Osteoblast (primary cell): ENCODE data around the gene USP40. TPM values are rescaled to one million over a fixed set of nuclear protein-coding genes. Genes with fewer than 3 reads are reported as not detected.
"Not testable (repeated sequence)": the region's sequence is repeated elsewhere in the genome, so short reads cannot be mapped to it uniquely, and the experiment has no call there.

ENCODE experiments used
- DNase-seq: peaks from one replicate; pipeline ENCODE4 v3.0.0; 2011; ENCODE audit warnings: low spot score, mixed read lengths; ENCODE audit not compliant: insufficient read length; ENCODE audit errors: missing footprints
- H2AFZ ChIP-seq: 2 replicates; pipeline ENCODE4 v1.6.0; 2011; ENCODE audit warnings: mild to moderate bottlenecking, low read length
- H3K27ac ChIP-seq: 2 replicates; pipeline ENCODE4 v1.5.1; 2011; ENCODE audit warnings: mild to moderate bottlenecking, low read depth, low read length, moderate library complexity
- H3K27me3 ChIP-seq: 2 replicates; pipeline ENCODE4 v1.6.0; 2012; ENCODE audit warnings: mild to moderate bottlenecking, control low read depth, inconsistent platforms, low read length, moderate library complexity; ENCODE audit not compliant: insufficient read depth
- H3K36me3 ChIP-seq: 2 replicates; pipeline ENCODE4 v1.5.1; 2011; ENCODE audit warnings: mild to moderate bottlenecking, low read length, control low read depth, moderate library complexity; ENCODE audit not compliant: insufficient read depth
- H3K4me1 ChIP-seq: 2 replicates; pipeline ENCODE4 v1.5.1; 2011; ENCODE audit warnings: mild to moderate bottlenecking, low read length, control low read depth, moderate library complexity; ENCODE audit not compliant: insufficient read depth
- H3K4me2 ChIP-seq: 2 replicates; pipeline ENCODE4 v1.6.0; 2011; ENCODE audit warnings: mild to moderate bottlenecking, low read length; ENCODE audit not compliant: insufficient read depth
- H3K4me3 ChIP-seq: fragments of 200-600 bp; sonication (generic); 3 replicates; pipeline ENCODE4 v1.5.1; 2012; ENCODE audit warnings: mild to moderate bottlenecking, low read length, inconsistent platforms; ENCODE audit not compliant: insufficient read depth
- H3K79me2 ChIP-seq: 2 replicates; pipeline ENCODE4 v1.6.0; 2012; ENCODE audit warnings: mild to moderate bottlenecking, low read length, control low read depth, inconsistent platforms; ENCODE audit not compliant: insufficient read depth
- H3K9me3 ChIP-seq: 2 replicates; pipeline ENCODE4 v1.5.1; 2011; ENCODE audit warnings: low read depth, low read length, control low read depth
- H4K20me1 ChIP-seq: 2 replicates; pipeline ENCODE4 v1.6.0; 2012; ENCODE audit warnings: mild to moderate bottlenecking, low read length, control low read depth; ENCODE audit not compliant: insufficient read depth
- CTCF ChIP-seq: IDR thresholded peaks from 2 replicates; pipeline ENCODE4 v1.5.1; 2011; ENCODE audit warnings: mild to moderate bottlenecking, low read depth, low read length, moderate library complexity; ENCODE audit errors: extremely low read depth
- total RNA-seq: library from RNA; depleted of rRNA; stranded (reverse); fragments of >200 nt; gene quantifications from 2 replicates; pipeline ENCODE4 v1.2.3, GENCODE V29; 2012

Gene USP40
- total RNA-seq, 1 donor, result 34.0 TPM

GRCh38 chr2:233584210-233584609, 17.6 kb upstream of the USP40 start:
- H3K36me3 ChIP-seq, result no peaks in the 10 kb centered on the region
- no peak overlapping the region for H3K27ac ChIP-seq
- H2AFZ ChIP-seq, result no peak overlapping the region
- no peaks in the 10 kb centered on the region for H3K9me3 ChIP-seq
- no peak overlapping the region for H3K4me3 ChIP-seq
- no peaks in the 10 kb centered on the region for H3K79me2 ChIP-seq
- no peak for TF ChIP-seq CTCF
- no peak for DNase-seq
- peaks cover 6% of the 10 kb centered on the region for H3K27me3 ChIP-seq
- no peaks in the 10 kb centered on the region for H3K4me1 ChIP-seq
- no peaks in the 10 kb centered on the region for H4K20me1 ChIP-seq
- H3K4me2 ChIP-seq, result no peak overlapping the region

- not testable (repeated sequence) for H3K4me1 ChIP-seq, H2AFZ ChIP-seq, H3K27ac ChIP-seq, H3K4me2 ChIP-seq, DNase-seq, H3K27me3 ChIP-seq, H3K79me2 ChIP-seq, H3K36me3 ChIP-seq, H4K20me1 ChIP-seq, H3K9me3 ChIP-seq, H3K4me3 ChIP-seq
Observed at GRCh38 chr2:233583217-233583965, 16.8 kb upstream of the USP40 start.

- not testable (repeated sequence) for H3K4me1 ChIP-seq, H3K9me3 ChIP-seq, H3K4me3 ChIP-seq, H4K20me1 ChIP-seq, H3K36me3 ChIP-seq, H3K79me2 ChIP-seq, H2AFZ ChIP-seq, H3K27me3 ChIP-seq, DNase-seq, H3K4me2 ChIP-seq, H3K27ac ChIP-seq
Observed at GRCh38 chr2:233577341-233577740, 10.8 kb upstream of the USP40 start.

- TF ChIP-seq CTCF, result no peak
- Histone ChIP-seq H2AFZ (no peak overlapping the region), H3K36me3 (no peaks in the 10 kb centered on the region), H3K4me1 (no peaks in the 10 kb centered on the region), H3K27me3 (peaks cover 5% of the 10 kb centered on the region), H3K4me3 (no peak overlapping the region), H3K4me2 (no peak overlapping the region), H4K20me1 (no peaks in the 10 kb centered on the region), H3K27ac (no peak overlapping the region), H3K9me3 (no peaks in the 10 kb centered on the region), H3K79me2 (no peaks in the 10 kb centered on the region)
- no peak for DNase-seq
Observed at GRCh38 chr2:233572468-233572867, 5.9 kb upstream of the USP40 start.

- H3K27me3 ChIP-seq, result peaks cover 5% of the 10 kb centered on the region
- no peak overlapping the region for H3K4me3 ChIP-seq
- H3K4me1 ChIP-seq, result no peaks in the 10 kb centered on the region
- no peak for DNase-seq
- peaks cover under 1% of the 10 kb centered on the region for H3K79me2 ChIP-seq
- H3K27ac ChIP-seq, result no peak overlapping the region
- no peaks in the 10 kb centered on the region for H3K9me3 ChIP-seq
- no peaks in the 10 kb centered on the region for H4K20me1 ChIP-seq
- no peak overlapping the region for H2AFZ ChIP-seq
- no peak for TF ChIP-seq CTCF
- H3K36me3 ChIP-seq, result no peaks in the 10 kb centered on the region
- no peak overlapping the region for H3K4me2 ChIP-seq
Observed at GRCh38 chr2:233571462-233571861, 4.9 kb upstream of the USP40 start.
